Fibroblast of mammary gland (primary cell): Measurements from ENCODE around the gene VSIR.

Source experiments
- DNase-seq: peaks from one replicate; pipeline ENCODE4 v3.0.0-alpha.2; 2010; ENCODE audit warnings: low read depth
- H3K4me3 ChIP-seq: 2 replicates; pipeline ENCODE4 v1.5.1; 2011; ENCODE audit warnings: low read depth, mild to moderate bottlenecking, low read length, moderate library complexity; ENCODE audit not compliant: control insufficient read depth
- TF ChIP-seq, protein P1 (sequence below): conservative IDR thresholded peaks from 2 replicates; pipeline ENCODE4 v1.5.1; 2011; ENCODE audit warnings: low read depth, low read length, inconsistent platforms; ENCODE audit not compliant: control insufficient read depth, insufficient read depth

Gene VSIR

DNA sequence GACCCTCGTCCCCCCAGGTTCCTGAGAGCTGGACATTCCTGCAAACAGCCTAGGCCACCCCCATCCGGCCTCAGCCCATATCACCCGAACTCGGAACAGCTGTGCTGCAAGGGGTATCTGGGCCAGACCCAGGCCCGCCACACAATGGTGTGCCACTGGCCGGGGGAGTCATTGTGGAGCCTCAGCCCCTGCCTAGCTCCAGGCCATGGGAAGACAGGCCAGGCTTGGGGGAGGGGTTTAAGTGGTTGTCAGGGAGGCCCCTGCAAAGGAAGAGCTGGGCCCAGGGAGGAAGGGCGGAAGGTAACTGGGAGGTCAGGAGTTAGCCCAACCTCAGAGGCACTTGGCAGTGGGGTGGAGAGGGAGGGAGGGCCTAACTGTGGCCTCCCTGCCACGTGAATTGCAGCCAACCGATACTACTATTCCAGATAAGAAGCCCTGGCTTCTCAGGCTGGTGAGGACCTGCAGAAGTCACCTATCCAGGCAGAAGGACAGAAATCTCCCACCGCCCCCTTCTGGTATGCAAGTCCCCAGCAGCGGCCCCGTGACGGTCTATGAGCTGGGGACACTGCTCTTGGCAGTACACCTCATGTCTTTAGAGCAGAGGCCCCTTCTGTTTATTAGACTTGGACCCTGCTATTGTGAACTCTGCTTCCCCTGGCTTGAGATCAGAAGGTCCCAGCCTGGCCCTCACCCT, 26.8 kb downstream of the VSIR start:
- TF ChIP-seq, protein P1, sequence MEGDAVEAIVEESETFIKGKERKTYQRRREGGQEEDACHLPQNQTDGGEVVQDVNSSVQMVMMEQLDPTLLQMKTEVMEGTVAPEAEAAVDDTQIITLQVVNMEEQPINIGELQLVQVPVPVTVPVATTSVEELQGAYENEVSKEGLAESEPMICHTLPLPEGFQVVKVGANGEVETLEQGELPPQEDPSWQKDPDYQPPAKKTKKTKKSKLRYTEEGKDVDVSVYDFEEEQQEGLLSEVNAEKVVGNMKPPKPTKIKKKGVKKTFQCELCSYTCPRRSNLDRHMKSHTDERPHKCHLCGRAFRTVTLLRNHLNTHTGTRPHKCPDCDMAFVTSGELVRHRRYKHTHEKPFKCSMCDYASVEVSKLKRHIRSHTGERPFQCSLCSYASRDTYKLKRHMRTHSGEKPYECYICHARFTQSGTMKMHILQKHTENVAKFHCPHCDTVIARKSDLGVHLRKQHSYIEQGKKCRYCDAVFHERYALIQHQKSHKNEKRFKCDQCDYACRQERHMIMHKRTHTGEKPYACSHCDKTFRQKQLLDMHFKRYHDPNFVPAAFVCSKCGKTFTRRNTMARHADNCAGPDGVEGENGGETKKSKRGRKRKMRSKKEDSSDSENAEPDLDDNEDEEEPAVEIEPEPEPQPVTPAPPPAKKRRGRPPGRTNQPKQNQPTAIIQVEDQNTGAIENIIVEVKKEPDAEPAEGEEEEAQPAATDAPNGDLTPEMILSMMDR: no peak
- no peak for DNase-seq
- no peak overlapping the region for H3K4me3 ChIP-seq

- DNase-seq: no peak
- TF ChIP-seq, protein P1: no peak
- H3K4me3 ChIP-seq: no peak overlapping the region
Observed at GRCh38 chr10:71745664-71746250, 27.6 kb downstream of the VSIR start.

DNA sequence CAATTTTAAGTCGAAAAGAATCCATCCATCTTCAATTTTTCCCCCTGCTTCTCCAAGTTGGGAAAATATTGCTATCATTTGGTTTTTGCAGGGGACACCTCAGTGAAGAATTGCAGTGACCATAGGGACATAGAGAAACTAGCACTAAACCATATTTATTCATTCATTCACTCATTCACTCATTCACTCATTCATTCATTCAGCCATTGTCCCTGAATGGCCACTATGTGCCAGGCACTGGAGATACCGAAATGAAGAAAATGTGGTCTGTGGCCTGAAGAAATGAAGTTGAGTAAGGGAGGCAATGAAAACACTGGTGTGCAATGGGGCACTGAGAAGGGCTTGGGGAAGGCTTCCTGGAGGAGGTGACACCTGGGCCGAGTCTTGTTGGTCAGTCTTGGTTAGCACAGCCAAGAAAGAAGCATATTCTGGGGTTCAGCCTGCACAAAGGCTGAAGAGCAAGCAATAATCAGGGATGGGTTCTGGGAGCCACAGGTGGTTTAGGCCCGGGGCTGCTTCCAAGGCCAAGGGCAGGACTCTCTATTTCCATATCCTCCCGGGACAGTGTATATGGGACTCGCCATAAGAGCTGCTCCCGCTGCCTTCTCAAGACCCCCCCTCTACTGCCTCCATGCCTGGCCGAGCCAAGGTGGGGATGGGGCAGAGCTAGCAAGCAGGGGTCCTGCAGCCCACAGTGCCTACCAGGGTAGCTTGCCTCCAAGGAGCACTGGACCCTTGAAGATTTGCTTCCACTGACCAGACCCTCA, 28.2 kb downstream of the VSIR start:
- TF ChIP-seq, protein P1: no peak
- no peak overlapping the region for H3K4me3 ChIP-seq
- DNase-seq: no peak

DNA sequence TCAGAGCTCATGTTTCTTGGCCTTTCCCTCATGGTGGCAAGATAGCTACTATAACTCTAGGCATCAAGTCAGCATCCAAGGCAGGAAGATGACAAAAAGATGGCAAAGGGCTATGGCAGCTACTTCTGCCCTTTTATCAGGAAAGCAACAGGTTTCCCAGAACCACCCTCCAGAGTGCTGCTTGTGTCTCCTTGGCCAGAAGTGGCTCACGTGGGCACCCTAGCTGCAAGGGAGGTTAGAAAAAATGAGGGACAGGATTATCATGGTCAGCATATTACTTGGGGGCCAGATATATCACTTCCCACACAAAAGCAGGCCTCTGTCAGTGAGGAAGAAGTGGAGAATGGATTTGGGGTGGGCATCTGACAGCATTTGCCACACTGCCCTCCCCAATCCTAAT, 29.5 kb downstream of the VSIR start:
- H3K4me3 ChIP-seq: no peak overlapping the region
- no peak for DNase-seq
- TF ChIP-seq, protein P1: no peak

DNA sequence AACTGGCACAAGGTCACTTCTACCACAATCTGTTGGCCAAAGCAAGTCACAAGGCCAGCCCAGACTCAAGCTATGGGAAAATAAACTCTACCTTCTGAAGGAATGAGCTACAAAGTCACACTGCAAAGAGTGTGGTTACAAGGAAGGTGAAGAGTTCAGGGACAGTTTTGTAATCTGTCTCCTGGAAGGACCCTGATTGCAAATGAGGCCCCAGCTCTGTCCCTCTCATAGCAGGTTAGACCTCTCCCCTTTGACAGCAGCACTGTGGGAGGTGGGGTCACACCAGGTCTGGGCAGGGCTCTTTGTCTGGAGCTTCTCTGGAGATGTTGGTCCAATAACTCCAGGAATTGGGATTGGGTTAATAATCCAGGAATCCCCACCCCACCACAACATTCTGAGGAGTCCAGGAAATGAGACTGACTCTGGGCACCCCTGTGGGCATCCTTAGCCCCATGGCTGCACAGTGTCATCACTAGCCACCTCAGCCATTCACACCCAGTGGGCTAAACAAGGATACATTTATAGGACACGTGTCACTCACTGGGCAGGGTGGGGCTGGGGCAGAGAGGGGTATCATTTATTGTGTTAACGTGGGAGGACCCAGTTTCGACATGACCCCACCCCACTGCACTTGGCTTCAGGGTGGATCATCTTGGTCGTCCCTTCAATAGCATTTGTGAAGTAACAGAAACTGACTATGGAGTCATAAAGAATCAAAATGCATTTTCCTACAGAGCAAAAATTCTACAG, 30.1 kb downstream of the VSIR start:
- TF ChIP-seq, protein P1: no peak
- no peak overlapping the region for H3K4me3 ChIP-seq

DNA sequence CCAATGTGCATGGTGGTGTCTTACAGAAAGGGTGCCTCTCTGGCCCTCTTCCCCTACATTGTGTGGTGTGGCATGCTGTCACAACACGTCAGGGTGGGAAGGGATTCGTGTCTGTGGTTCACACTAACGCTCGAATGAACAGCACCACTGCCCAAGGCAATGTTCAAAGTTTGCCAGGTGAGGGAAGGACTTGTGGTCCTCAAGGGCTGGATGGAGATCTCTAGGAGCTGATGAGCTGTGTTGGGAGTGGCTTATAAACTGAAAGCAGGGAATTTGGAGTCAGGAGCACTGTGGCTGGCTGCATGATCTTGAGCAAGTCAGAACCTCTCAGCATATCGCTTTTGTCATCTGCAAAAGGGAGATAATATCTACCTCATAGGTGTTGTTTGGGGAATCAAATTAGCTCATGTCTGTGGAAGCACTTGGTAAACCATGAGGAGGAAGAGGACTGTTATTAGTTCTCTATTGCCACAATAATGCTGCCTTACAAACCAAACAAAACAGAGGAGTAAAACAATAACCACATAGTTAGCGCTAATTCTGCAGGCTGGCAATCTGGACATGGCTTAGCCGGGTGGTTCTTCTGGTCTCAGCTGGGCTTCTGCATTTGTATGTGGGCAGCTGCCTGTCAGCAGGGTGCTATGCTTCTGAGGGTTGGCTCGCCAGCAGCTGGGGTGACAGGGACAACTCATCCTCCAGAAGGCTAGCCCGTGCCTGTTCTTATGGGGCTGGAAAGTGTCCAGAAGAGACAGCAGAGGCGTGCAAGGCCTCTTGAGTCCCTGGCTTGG, 30.8 kb downstream of the VSIR start:
- TF ChIP-seq, protein P1: no peak
- DNase-seq: no peak
- no peak overlapping the region for H3K4me3 ChIP-seq

More for the DNA sequence above, 30.1 kb downstream of the VSIR start:
- no peak for DNase-seq
